UCSD-AML1 (cell line): Measurements from ENCODE around the gene VPS33B.

Experiments used
- DNase-seq: peaks from one replicate; lab custom pipeline; 2025; ENCODE audit not compliant: unreplicated experiment; lab: John Stamatoyannopoulos, UW

The VPS33B gene

GRCh38 chr15:90952901-90953677 is 69.3 kb downstream of the VPS33B start:
- no peak for DNase-seq

GRCh38 chr15:90950676-90951075 is 71.7 kb downstream of the VPS33B start:
- DNase-seq, result no peak

GRCh38 chr15:90949979-90950675 is 72.3 kb downstream of the VPS33B start:
- DNase-seq, result no peak
